ENCODE data around the gene CEP44.

- TF ChIP-seq, protein P1, sequence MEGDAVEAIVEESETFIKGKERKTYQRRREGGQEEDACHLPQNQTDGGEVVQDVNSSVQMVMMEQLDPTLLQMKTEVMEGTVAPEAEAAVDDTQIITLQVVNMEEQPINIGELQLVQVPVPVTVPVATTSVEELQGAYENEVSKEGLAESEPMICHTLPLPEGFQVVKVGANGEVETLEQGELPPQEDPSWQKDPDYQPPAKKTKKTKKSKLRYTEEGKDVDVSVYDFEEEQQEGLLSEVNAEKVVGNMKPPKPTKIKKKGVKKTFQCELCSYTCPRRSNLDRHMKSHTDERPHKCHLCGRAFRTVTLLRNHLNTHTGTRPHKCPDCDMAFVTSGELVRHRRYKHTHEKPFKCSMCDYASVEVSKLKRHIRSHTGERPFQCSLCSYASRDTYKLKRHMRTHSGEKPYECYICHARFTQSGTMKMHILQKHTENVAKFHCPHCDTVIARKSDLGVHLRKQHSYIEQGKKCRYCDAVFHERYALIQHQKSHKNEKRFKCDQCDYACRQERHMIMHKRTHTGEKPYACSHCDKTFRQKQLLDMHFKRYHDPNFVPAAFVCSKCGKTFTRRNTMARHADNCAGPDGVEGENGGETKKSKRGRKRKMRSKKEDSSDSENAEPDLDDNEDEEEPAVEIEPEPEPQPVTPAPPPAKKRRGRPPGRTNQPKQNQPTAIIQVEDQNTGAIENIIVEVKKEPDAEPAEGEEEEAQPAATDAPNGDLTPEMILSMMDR (conservative IDR thresholded peaks at IDR 0.05; ENCODE audit: low read length), result no peak
- TF ChIP-seq EZH2phosphoT487 (IDR thresholded peaks at IDR 0.05; ENCODE audit: borderline replicate concordance, low read depth, low read length), result no peak
These were observed 27.9 kb upstream of the CEP44 start for GRCh38 chr4:174255786-174256185.
